ENCODE measurements around the gene MYCT1.

MYCT1 gene

DNA sequence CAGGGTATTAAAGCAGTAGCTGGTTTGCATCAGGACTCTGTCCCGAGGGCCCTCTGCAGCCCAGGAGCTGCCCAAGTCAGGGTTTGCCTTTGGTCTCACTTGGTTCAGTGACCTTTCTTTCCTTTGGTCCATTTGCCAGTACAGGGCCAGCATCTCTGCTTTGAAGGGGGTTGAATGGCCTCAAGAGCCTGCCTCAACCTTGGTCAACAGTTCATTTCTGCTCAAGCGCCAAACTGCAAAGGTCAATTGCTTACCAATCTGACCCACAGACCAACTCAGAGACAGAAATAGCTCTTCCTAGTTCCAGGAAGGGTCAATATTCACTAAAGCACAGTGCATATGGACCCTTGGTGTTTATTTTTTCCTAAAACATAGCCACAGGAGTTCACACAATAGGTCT lies 72.3 kb downstream of the MYCT1 start:
- no peak overlapping the region for H3K4me3 ChIP-seq (ENCODE audit: low read depth, low read length)
- TF ChIP-seq, protein P1, sequence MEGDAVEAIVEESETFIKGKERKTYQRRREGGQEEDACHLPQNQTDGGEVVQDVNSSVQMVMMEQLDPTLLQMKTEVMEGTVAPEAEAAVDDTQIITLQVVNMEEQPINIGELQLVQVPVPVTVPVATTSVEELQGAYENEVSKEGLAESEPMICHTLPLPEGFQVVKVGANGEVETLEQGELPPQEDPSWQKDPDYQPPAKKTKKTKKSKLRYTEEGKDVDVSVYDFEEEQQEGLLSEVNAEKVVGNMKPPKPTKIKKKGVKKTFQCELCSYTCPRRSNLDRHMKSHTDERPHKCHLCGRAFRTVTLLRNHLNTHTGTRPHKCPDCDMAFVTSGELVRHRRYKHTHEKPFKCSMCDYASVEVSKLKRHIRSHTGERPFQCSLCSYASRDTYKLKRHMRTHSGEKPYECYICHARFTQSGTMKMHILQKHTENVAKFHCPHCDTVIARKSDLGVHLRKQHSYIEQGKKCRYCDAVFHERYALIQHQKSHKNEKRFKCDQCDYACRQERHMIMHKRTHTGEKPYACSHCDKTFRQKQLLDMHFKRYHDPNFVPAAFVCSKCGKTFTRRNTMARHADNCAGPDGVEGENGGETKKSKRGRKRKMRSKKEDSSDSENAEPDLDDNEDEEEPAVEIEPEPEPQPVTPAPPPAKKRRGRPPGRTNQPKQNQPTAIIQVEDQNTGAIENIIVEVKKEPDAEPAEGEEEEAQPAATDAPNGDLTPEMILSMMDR (IDR thresholded peaks at IDR 0.05; ENCODE audit: borderline replicate concordance, insufficient read depth, low read depth, low read length), result no peak

DNA sequence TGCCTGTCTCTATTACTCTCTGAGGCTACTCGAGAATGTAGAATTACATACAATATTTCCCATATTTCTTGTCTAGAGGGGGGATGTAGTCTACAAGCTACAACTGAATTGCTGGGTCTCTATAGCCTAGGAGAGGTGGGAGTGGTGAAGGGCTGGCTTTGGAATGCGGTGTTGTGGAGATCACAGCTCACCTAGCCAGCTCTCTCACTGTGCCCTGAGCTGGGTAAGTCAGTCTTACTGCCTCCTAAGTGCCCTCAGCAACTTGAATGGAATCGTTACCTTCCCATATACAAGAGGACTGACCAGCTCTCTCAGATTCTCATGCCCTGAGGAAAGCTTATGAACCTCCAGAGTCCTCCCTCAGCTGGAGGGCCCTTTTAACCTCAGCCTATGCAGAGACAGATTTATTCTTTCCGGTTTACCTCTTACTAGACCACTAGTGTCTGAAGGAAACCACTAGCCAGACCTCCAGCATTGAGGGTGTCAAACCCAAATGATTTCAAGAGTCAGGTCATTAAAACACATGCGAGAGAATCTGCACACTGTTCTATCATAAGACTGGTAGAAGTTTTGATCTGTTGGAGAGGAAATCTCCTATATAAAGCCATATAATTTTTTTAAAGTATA lies 73.5 kb downstream of the MYCT1 start:
- H3K4me3 ChIP-seq (ENCODE audit: low read depth, low read length), result no peak overlapping the region
- TF ChIP-seq, protein P1 (IDR thresholded peaks at IDR 0.05; ENCODE audit: borderline replicate concordance, insufficient read depth, low read depth, low read length), result no peak
